ENCODE results near the gene BEST3.
"Not testable (repeated sequence)": the region's sequence is repeated elsewhere in the genome, so short reads cannot be mapped to it uniquely, and the experiment has no call there.

DNA sequence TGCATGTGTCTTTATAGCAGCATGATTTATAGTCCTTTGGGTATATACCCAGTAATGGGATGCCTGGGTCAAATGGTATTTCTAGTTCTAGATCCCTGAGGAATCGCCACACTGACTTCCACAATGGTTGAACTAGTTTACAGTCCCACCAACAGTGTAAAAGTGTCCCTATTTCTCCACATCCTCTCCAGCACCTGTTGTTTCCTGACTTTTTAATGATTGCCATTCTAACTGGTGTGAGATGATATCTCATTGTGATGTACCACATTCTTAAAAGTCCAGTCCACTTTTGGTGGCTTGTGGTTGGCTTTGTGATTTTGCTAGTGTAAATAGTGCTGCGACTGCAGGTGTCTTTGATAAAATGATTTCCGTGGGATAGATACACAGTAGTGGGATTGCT, 94.8 kb downstream of the BEST3 start:
- not testable (repeated sequence) for TF ChIP-seq POLR2AphosphoS5 (IDR thresholded peaks at IDR 0.05; ENCODE audit: low read depth, low read length); POLR2A (IDR thresholded peaks at IDR 0.05; ENCODE audit: low read depth, low read length); TAF1 (IDR thresholded peaks at IDR 0.05; ENCODE audit: low read depth, low read length); SPI1 (IDR thresholded peaks at IDR 0.05; ENCODE audit: low read depth, low read length); POU2F2 (IDR thresholded peaks at IDR 0.05; ENCODE audit: low read depth, low read length); PAX5 (IDR thresholded peaks at IDR 0.05; ENCODE audit: insufficient read depth, low read length, severe bottlenecking)

Data from GM12891 (cell line).